Measurements from ENCODE around the gene U2AF1L4.

Gene U2AF1L4

DNA sequence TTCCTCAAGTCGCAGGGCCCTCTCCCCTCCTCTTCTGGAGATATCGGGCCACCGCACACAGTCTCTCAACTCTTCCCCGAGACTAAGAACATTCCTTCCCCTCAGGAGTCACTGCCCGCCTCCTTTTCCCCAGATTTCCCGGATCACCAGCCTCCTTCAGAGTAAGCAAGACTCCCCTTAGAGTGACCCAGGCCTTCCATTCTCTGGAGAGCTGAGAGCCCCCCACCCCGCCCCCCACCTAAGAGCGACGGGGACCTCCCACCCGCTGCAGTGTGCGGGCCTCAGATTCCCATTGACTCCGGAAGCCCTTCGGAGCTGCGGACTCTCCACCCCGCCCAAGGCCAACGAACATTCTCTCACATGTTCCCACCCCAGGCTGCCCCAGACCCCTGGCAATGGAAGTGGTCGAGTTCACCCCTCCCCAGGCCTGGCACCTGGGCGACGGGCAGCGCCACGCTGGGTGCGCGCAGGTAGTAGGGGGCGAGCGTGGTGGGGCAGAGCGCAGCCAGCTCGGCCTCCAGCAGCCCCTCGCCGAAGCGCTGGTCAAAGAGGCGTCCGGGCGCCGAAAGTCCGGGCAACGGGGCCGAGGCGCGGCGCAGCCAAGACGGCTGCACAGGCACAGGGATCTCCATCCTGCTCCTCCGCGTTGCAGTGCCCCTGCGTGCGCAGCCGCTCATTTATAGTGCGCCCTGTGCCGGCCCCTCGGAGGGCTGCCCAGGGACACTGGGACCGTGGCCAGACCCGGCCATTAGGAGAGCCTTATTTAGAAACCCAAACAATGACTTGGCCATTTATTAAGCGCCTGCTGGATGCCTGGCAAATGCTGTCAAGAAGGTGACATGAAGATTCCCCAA lies 11.4 kb upstream of the U2AF1L4 start, which contains the start of gene HSPB6:
TSS of gene HSPB6 (minus strand) at position 653 of the 854 bp plus-strand sequence. CDS start at position 632, 21 bp downstream.
- DNase-seq, result no peak

DNA sequence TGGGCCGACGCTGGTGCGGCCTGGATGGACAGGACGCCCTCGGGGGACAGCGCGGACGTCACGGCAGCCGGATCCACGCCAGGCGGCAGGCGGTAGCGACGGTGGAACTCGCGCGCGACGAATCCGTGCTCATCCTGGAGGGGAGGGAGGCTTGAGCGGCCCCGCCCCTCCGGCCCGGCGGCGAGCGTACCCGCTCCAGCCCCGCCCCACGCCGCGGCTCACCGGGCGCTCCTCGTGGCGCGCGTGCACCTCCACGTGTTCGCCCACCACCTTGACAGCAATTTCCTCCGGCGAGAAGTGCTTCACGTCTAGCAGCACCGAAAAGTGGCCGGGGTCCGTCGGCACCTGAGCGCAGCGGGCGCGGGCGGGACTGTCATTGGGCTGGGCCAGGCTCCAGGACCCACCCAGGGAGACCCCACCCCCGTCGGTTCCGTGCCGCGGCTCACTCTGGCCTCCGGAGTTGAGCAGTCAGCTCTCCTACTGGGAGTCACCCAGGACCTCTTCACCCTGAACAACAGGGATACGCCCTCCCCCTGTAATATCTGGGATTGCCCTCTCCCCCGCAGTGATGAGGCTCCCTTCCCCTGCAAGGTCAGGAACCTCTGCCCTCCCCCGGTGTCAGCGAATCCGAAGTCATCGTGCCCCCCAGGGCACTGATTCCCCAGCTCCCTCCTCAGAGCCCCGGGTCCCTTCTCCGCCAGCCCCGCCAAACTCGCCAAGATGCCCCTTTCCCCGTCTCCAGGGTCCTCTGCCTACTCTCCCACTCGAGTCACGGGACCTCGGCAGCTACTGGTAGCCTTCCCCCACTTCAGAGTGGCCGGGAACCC lies 10.5 kb upstream of the U2AF1L4 start:
- DNase-seq, result peak; percentile 59 to 71

DNA sequence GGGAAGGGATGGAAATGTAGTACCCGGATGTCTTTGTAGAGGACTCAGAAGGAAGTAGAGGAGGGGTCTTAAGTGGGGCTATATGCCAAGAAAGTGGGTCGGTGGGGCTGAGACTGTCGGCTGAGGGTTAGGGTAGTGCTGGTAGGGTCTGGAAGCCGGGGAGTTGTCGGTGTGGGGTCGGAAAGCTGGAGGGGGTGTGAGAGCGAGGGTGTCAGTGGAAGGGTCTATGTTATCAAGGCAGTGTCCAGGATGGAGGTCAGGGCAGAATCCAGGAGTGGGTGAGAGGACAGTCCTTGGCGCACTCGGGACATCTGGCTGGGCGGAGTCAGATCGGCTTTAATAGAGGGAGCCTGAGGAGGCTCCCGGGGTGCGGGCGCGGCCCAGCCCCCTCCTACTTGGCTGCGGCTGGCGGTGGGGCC lies 9.9 kb upstream of the U2AF1L4 start:
- no peak for DNase-seq

DNA sequence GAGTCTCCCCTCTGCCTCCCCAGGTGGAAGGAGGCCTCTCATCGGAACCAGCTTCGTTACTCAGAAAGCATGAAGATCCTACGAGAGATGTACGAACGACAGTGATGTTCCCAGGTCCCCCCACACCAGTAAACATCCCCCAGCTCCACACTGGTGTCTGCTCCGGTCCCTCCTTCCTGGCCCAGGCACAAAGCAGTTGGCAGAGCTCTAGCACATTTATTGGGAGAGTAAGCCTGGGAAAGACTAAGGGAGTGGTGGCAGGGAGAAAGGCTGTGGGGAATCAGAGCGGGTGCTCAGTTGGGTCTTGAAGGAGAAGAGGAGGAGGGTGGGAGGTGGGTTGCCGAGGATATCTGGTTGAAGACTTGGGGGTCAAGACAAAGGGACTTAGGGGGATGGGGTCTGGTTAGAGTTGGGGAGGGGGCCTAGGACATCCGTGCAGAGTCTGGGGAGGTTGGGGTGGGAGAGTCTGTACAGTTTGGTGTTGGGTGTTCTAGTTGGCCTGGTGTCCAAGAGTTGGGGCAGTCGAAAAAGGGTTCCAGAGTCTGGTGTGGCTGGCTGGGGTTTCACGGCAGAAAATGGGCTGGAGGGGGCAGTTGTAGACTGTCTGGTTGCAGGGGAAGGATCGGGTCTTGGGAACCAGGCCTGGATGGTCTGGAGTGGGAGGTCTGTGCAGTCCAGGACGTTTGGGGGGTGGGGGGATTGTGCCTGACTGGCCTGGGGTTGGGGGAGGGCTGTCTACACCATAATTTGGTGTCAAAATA lies 9.3 kb upstream of the U2AF1L4 start:
- no peak for DNase-seq

DNA sequence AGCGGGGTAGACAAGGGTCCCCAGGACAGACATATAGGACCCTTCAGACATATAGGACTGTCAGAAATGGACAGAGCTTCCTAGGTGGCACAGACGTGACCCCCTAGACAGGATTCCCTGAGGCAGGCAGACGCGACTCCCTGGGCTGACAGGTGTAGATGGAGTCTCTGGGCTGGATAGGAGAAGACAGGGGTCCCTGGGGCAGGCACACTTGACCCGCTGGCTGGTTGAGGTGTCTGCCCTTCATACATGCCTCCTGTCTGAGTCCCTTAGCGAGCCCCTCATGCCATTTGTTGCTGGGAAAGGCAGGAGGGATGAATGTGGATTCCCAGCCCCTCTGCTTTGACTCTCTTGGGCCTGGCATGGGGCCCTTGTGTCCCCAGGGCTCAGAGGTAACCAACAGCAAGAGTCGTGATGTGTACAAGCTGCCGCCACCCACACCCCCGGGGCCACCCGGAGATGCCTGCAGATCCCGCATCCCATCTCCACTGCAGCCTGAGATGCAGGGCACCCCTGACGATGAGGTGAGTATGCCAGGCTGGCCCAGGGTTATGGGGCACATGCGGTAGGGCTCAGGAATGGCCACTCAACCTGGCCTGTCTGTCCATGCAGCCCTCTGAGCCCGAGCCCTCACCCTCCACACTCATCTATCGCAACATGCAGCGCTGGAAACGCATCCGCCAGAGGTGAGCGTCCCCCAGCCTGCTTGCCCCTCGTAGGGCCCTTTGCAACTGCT lies 8.6 kb upstream of the U2AF1L4 start:
- no peak for DNase-seq

DNA sequence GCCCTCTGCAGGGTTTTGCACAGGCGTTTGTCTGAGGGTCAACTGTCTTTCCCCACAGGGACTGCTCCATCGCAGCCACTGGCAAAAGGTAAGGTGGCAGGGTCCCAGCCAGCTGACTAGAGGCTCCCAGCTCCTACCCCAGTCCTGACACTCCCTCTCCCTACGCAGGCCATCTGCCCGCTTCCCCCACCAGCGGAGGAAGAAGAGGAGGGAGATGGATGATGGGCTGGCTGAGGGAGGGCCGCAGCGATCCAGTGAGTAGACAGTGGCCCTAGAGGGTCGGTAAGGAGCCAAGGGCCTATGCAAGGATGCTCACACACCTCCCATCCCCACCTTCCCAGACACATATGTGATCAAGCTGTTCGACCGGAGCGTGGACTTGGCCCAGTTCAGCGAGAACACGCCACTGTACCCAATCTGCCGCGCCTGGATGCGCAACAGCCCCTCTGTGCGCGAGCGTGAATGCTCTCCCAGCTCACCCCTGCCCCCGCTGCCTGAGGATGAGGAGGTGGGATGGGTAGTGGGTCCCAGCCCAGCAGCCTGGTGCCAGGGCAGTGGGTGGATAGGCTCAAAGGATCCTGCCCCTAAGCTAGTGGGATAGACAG lies 7.6 kb upstream of the U2AF1L4 start:
- no peak for DNase-seq

DNA sequence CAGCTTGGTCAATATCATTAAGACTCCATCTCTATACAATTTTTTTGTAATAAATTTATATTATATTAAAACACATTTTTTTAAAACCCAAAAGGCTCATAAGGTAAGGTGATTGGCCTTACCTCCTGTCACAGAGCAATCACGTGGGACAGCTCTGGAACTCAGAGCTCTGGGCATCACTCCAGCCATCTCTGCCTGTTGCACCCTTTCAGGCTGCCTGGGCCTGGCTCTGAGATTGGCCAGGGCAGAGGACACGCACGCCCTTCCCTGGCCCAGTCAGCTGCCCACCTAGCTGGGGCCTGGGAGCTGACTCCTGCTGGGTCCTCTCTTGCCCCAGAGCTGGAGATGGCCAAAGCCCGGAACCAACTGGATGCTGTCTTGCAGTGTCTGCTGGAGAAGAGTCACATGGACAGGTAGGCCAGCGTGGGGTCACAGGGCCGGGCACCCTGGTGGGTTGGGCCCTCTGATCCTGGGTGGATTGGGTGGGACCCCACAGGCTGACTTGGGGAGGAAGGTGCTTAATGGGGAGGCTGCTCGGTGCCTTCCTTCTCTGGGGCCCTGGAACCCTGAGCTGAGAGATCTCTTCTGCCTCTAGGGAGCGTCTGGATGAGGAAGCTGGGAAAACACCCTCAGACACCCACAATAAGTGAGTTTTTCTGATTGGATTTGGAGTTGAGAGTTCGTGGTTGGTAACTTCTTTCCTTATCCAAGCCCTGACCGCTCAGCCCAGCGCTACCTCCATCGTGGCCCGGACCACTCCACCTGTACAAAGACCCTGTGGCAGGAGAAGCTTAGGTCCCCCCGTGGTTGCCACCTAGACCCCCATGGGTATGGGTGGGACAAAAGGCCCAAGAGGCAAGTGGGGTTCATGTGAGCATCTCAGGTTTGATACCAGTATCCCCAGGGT lies 6.9 kb upstream of the U2AF1L4 start:
- DNase-seq, result no peak

DNA sequence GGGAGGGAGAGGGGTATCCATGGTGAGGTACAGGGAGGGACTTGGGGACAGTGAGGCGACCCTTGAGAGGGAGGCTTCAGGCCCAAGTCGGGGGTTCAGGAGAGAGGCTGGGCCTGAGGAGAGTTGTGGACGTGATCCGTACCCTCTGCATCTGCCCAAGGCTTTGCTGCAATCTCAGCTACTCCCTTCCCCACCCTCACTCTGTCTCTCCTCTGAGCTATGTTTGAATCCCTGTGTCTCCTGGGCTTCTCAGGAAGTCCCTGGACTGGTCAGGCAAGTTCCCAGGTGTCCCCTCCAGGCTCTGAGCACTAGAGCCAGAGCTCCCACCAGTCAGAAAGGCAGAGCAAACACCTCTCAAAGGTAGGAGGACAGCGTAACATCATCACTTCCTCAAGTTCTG lies 4.9 kb upstream of the U2AF1L4 start:
- no peak for DNase-seq

DNA sequence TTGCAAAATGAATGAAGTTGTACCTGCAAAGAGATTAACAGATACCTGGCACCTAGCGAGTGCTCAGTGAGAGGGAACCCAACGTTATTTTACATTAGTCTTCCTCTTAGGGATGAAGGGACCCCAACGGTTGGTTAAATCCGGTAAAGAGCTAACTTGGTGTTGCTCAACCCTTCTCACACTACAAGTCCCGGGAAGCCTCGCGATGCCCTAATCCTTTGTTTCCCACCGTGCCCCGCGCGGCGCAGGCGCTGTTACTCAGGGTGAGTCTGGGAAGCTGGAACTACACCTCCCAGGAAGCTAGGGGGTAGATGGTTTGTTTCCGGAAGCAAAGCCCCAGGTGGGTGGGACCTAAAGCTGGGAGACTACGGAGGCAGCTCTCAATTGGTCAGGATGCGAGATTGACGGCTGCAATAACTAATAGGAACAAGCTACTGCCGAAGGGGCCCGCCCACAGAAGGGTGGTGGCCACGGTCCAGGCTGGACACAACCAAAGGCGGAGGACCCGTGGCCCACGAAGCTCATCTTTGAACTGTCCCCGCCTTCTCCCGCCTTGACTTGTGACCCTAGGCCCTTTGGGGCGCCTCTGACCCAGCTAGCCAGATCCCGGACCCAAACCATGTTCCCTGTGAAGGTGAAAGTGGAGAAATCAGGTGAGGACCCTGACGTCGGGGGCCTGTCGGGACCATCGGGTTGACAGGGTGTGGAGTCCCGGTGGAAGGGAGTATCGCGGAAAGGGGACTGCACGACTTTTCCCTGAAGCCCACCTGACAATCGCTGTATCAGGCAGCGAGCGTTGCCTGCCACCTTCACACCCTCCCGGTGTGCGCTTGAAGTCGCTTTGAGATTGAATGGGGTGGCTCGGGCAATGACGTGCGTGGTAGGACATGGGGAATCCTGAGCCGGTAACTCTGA lies 3.1 kb upstream of the U2AF1L4 start, which contains the start of gene LIN37:
TSS of gene LIN37 (plus strand) at position 471 of the 915 bp plus-strand sequence. CDS start at position 620, 149 bp downstream.
- peak; percentile 99 to 100 for DNase-seq

DNA sequence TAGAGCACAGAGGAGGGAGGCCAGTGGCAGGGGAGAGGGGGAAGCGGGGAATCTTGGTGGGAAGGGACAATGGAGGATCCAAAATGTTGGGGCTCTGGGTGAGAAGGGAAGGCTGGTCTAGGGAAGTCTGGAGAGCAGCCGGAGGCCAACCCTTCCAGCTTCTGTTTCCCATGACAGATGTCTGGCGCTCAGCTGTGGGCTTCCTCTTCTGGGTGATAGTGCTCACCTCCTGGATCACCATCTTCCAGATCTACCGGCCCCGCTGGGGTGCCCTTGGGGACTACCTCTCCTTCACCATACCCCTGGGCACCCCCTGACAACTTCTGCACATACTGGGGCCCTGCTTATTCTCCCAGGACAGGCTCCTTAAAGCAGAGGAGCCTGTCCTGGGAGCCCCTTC lies 1.3 kb upstream of the U2AF1L4 start:
- no peak for DNase-seq

DNA sequence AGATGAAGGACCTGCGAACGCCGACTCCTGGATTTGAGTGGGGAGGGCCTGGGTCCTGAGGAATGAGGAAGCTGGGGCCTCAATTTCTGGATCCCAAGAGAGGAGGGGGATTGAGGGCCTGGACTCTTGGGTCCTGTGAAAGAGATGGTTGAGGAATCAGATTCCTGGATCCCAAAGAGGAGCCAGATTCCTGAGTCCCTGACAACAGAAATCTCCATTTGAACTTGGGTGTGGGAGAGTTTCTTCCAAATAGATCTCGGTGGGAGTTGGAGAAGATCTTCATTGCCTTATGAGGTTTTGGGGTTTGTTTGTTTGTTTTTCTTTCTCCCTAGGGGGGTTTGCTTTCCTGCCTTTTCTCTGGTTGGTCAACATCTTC lies 857 bp upstream of the U2AF1L4 start:
- DNase-seq, result no peak

DNA sequence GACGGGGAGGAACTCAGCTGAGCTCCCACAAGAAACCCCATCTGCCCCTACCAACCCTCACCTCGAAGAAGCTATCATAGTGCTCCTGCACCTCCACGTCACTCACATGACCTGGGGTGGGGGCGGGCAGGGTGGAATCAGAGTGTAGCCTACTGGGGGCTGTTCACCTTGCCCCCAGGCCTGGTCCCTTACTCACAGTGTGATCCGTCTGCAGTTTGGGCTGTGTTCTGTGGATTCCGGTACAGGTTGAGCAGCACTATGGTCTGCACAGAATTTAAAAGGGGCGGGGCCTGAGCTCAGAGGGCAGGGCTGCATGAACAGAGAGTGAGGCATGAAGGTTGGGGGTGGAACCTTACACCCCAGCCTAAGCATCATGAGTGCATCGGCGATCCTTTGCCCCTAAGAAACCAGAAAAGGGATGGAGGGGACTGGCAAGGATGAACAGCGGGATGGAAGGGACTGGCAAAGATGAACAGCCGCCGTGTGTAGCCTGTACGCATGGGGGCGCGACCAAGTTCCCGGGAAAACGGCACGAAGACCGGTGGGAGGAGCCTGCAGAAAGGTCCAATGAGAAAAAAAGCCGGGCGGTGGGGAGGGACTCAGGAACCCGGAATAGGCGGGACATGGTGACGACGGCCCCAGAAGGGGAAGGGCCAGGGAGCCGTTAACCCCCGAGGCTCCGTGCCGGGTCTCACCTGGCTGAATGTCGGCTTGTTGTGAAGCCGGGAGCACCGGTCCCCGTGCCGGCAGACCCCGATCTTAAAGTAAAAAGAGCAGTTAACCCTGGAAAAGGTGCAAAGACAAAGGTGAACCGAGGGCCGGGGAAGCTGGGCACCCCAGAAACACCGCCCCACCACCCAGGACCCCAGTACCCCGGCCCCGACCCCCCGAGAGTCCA lies 539 bp downstream of the U2AF1L4 start:
- DNase-seq, result peak; percentile 97

DNA sequence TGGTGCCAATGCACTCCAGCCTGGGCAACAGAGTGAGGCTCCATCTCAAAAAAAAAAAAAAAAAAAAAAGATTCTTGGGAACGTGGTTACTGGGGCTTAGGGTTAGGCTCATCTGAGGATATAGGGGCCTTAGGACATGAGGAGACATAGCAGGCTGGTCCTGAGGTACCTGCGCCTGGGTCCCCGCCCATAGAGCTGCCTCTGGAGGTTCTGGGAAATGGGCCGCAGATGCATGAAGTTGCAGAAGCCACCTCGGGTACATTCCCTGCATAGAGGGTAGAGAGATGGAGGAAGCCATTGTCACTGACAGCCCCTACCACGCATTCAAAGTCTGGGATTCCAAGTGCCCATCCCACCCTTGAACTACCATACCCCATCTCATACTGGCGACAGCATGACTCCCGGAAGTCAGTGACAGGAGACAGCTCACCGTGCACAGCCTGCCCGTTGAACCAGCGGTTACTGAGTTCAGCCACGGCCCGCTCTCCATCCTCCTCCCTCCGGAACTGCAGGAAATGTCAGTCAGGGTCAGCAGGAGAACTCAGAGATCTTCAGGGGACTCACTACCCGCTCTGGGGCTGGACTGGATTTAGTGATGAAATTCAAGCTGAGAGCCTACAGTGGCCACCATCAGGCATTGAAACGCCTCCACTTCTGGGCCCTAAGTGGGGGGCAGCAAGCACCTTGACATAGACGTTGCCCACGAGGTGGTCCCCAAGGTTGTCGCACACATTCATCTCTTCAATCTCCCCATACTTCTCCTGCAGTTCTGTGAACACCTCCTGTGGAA lies 1.4 kb downstream of the U2AF1L4 start:
- DNase-seq, result no peak

DNA sequence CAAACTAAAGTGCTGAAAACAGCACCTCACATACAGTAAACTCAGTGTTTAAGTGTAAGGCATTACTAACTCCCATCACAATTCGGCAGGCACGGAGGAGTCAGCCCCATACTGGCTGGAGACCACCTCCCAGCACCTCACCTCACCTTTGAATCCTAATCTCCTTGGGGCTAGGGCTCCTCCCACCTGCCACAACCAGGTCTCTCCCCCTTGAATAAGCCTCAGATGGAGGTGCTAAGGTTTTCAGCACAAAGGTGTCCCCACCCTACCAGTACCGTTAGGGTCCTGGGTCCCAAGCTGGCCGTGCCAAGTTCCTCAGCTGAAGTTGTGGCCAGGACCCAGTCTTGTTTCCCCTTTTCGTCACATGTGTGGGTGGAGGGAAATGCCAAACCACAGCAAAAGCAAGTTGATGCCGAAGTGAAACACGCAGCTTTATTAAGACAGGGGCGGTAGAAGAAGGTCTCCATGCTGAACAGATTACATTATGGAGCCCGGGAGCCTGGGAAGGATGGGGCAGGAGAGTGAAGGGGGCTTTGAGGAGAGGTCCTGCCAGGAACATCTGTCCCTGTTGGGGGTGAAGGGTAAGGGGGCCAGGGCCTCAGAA lies 3.0 kb downstream of the U2AF1L4 start, which contains the start of gene IGFLR1:
TSS of gene IGFLR1 (minus strand) at position 332 of the 604 bp plus-strand sequence. CDS start 1,272 bp downstream, outside the sequence.
- DNase-seq, result peak; percentile 79 to 82

DNA sequence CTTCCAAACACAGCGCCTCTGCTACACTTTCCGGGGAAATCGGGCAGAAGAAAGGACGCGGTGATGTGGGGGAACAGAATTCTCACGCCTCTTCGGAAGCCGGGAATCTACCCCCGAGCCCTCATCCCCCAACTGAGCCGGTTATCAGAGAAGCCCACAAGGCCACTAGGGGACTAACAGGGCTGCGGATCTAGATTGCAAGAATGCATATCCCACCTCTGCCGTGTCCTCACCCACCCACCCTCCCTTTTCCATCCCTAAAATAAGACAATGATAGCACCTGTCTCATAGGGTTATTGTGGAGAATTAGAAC lies 4.1 kb downstream of the U2AF1L4 start:
- no peak for DNase-seq

DNA sequence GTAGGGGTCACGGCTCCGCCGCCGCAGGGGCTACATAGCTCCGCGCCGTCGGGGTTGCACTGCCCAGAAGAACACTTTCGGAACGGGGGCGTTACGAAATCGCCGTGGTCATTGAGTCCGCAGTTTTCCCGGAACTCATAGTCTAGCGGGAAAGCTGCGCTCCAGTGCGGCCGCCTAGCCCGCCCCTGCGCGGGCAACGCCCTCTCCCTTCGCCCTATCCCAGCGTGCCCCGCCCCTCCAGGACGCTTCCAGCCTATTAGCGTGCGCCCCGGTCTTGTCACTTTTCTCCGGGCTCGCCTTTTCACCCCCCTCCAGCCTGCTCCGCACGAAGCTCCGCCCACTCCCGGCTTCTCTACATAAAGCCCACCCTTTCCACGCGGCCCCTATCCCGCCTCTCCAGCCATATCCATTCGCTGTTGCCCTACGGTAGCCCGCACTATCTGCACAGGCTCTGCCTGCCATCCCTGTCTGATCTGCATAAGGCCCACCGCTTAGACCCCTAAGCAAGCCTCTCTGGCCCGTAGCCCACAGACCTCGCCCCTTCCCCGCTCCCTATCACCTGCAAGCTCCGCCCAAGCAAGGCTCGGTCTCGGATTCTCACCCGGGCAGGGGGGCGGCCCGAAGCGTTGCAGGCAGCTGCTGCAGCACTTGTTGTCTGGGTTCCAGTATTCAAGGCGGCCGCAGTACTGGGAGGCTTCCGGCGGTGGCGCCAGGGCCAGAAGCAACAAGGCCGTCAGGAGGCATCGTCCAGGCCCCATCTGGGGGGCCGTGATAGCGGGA lies 4.6 kb downstream of the U2AF1L4 start:
- peak; percentile 95 for DNase-seq

DNA sequence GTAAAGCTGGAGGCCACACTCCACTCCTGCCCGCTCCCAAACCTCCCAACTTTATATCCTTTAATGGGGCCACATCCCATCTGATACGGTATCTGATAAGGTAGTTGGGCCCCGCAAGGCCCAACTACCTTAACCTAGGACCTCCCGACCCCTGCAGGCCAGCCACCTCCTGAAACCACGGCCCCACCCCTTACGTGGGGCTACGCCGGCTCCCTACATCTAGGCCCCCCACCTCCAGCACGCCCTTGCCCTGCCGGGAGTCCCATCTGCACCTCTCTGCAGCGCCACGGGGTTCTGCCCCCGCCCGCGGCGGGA lies 5.2 kb downstream of the U2AF1L4 start:
- no peak for DNase-seq

All from CD4-positive, alpha-beta T cell treated with Interleukin-4 for 1 hour (primary cell).